ENCODE results near the gene MAMLD1.

DNA sequence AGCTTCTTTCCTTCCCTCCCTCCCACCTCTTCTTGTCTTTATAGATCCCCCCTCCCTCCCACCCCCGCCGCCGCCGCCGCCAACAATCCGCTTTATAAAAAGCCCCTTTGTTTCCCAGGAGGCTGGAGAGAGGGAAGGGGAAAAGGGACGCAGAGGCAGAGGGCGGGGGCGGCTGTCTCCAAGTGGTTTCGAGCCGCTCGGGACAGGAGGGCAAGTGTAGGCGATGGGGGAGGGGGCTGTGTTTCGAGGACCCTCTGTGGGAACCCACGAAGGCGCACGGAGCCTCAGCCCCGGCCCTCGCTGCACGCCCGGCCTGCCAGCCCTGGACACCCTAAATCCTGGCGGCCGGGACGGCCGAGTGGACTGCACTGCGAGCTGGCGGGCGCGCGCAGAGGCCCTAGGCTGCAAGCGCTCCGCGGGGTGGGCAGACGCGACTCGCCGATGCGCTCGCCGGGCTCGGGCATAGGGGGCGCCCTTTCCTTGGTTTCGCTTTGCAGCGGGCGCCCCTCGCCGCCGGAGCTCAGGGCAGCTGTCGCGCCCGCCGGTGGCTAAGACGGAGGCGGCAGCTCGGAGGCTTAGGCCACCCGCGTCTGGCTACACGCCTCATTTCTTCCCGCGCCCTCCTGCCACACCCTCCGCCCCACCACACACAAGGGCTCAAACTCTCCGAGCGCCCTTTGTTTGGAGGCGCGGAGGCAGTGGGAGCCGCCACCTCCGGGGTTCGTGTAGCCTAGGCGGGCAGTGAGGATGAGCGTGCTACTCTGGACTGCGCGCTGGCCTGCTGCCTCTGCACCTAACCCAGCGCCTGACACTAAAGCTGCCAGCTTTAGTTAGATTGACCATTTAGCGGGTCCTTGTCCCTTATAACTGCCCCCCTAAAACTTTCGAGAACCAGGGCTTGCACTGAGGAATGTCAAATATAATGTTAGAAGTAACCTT is 2.2 kb downstream of the MAMLD1 start:
- TF ChIP-seq, protein P1, sequence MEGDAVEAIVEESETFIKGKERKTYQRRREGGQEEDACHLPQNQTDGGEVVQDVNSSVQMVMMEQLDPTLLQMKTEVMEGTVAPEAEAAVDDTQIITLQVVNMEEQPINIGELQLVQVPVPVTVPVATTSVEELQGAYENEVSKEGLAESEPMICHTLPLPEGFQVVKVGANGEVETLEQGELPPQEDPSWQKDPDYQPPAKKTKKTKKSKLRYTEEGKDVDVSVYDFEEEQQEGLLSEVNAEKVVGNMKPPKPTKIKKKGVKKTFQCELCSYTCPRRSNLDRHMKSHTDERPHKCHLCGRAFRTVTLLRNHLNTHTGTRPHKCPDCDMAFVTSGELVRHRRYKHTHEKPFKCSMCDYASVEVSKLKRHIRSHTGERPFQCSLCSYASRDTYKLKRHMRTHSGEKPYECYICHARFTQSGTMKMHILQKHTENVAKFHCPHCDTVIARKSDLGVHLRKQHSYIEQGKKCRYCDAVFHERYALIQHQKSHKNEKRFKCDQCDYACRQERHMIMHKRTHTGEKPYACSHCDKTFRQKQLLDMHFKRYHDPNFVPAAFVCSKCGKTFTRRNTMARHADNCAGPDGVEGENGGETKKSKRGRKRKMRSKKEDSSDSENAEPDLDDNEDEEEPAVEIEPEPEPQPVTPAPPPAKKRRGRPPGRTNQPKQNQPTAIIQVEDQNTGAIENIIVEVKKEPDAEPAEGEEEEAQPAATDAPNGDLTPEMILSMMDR (IDR thresholded peaks at IDR 0.05; ENCODE audit: extremely low read depth in 1 of 2, insufficient read depth in 1 of 2, low read depth in 1 of 2, low read length in 2 of 2) = peak; percentile 53 to 71
- TF ChIP-seq POLR2A (IDR thresholded peaks at IDR 0.05; ENCODE audit: low read depth, low read length) (no peak), EZH2 (IDR thresholded peaks at IDR 0.05; ENCODE audit: borderline replicate concordance, low read depth, low read length, severe bottlenecking) (no peak)

Data from endothelial cell of umbilical vein (primary cell).